PC-9 (cell line): ENCODE measurements around the gene AFG3L2. TPM values are rescaled to one million over a fixed set of nuclear protein-coding genes. Genes with fewer than 3 reads are reported as not detected.

Experiments
- BruUV-seq: library from RNA; stranded (reverse); fragments of 400-500 nt; replicated peaks from 2 replicates; lab custom pipeline; 2021; lab: Mats Ljungman, UMichigan
- CTCF ChIA-PET: fragments of 300-600 bp; sonication (Branson Sonifier 250); formaldehyde crosslinking; loops from one replicate; lab custom pipeline; 2022; ENCODE audit warnings: antibody characterized with exemption; lab: Charles Lee
- POLR2A ChIA-PET: fragments of 300-600 bp; sonication (Branson Sonifier 250); formaldehyde crosslinking; loops from one replicate; lab custom pipeline; 2022; ENCODE audit warnings: antibody characterized with exemption; ENCODE audit not compliant: unreplicated experiment; lab: Charles Lee
- DNase-seq, 2 experiments: peaks; one replicate each; pipeline versions ENCODE4 v3.0.0 to v3.0.0-alpha.2; 2015 to 2022; ENCODE audit warnings: mixed read lengths in 1 of 2
- H2AFZ ChIP-seq: fragments of 200-600 bp; sonication (generic); 2 replicates; pipeline ENCODE4 v1.8.1; 2017; ENCODE audit warnings: antibody characterized with exemption
- H3F3A ChIP-seq: fragments of 200-600 bp; sonication (generic); 2 replicates; pipeline ENCODE4 v1.8.1; 2017; ENCODE audit warnings: antibody characterized with exemption, mild to moderate bottlenecking, low read depth; ENCODE audit not compliant: insufficient read depth
- H3K27ac ChIP-seq: fragments of 200-600 bp; sonication (generic); 2 replicates; pipeline ENCODE4 v1.6.1; 2016; ENCODE audit warnings: mixed run types
- H3K27me3 ChIP-seq: fragments of 200-600 bp; sonication (generic); 2 replicates; pipeline ENCODE4 v1.6.1; 2016; ENCODE audit warnings: low read depth, mixed run types; ENCODE audit not compliant: insufficient read depth
- H3K36me3 ChIP-seq: fragments of 200-600 bp; sonication (generic); 2 replicates; pipeline ENCODE4 v1.6.1; 2016; ENCODE audit warnings: low read depth, mixed run types
- H3K4me1 ChIP-seq: fragments of 200-600 bp; sonication (generic); replicated peaks from 2 replicates; pipeline ENCODE4 v1.6.1; 2016; ENCODE audit warnings: mixed run types; ENCODE audit not compliant: insufficient read depth
- H3K4me2 ChIP-seq: fragments of 200-600 bp; sonication (generic); 2 replicates; pipeline ENCODE4 v1.6.1; 2017; ENCODE audit warnings: mixed run types
- H3K4me3 ChIP-seq: fragments of 200-600 bp; sonication (generic); 2 replicates; pipeline ENCODE4 v1.6.1; 2016; ENCODE audit warnings: mixed run types
- H3K79me2 ChIP-seq: fragments of 200-600 bp; sonication (generic); 2 replicates; pipeline ENCODE4 v1.6.1; 2017; ENCODE audit warnings: low read depth, mixed run types
- H3K9me2 ChIP-seq: fragments of 200-600 bp; sonication (generic); 2 replicates; pipeline ENCODE4 v1.8.1; 2017; ENCODE audit warnings: mild to moderate bottlenecking; ENCODE audit not compliant: insufficient read depth
- H3K9me3 ChIP-seq: fragments of 200-600 bp; sonication (generic); 2 replicates; pipeline ENCODE4 v1.8.1; 2016; ENCODE audit warnings: low read depth; ENCODE audit not compliant: insufficient read depth
- H4K20me1 ChIP-seq: fragments of 200-600 bp; sonication (generic); 2 replicates; pipeline ENCODE4 v1.8.1; 2017; ENCODE audit not compliant: insufficient read depth
- CTCF ChIP-seq: fragments of 200-600 bp; sonication (generic); conservative IDR thresholded peaks from 2 replicates; pipeline ENCODE4 v1.6.1; 2017; ENCODE audit warnings: mixed run types, antibody characterized with exemption, mild to moderate bottlenecking, moderate library complexity
- EZH2 ChIP-seq: fragments of 200-600 bp; sonication (generic); IDR thresholded peaks from 2 replicates; pipeline ENCODE4 v1.8.0; 2017; ENCODE audit warnings: antibody characterized with exemption, low read depth
- intact Hi-C: fragments of 100-400 bp; cut with micrococcal nuclease; formaldehyde crosslinking; loops from one replicate; pipeline ENCODE4 v1.10.0; 2022; ENCODE audit not compliant: unreplicated experiment
- total RNA-seq: library from RNA; stranded (reverse); gene quantifications from 2 replicates; pipeline ENCODE4 v1.2.3, GENCODE V29; 2021

The AFG3L2 gene
- total RNA-seq, 1 experiment from 2014 or later = 69.4 TPM

GRCh38 chr18:12373771-12374116 is 3.3 kb downstream of the AFG3L2 start:
- DNase-seq = no peak
- TF ChIP-seq EZH2 (no peak), CTCF (no peak)
- Histone ChIP-seq H3K36me3 (peaks cover 17% of the 10 kb centered on the region; the same call in 1 of the 2 replicates), H3F3A (peaks cover 19% of the 10 kb centered on the region), H4K20me1 (peaks cover 36% of the 10 kb centered on the region), H3K27me3 (no peaks in the 10 kb centered on the region), H3K9me3 (no peaks in the 10 kb centered on the region), H2AFZ (no peak overlapping the region), H3K9me2 (no peaks in the 10 kb centered on the region), H3K4me3 (no peak overlapping the region), H3K4me1 (peaks cover 40% of the 10 kb centered on the region), H3K79me2 (peaks cover 71% of the 10 kb centered on the region), H3K27ac (no peak overlapping the region), H3K4me2 (no peak overlapping the region)
- ChIA-PET POLR2A (no interaction called here), CTCF (no interaction called here)
- BruUV-seq = no TSS peak
- intact Hi-C loops = loop anchor here (10.0 kb wide), 1 partner anchor 389 kb away; the partner anchor contains the start of gene IMPA2

GRCh38 chr18:12373116-12373770 is 3.8 kb downstream of the AFG3L2 start:
- CTCF ChIA-PET = no interaction called here
- peaks cover 16% of the 10 kb centered on the region for H3F3A ChIP-seq
- no TSS peak for BruUV-seq
- H3K36me3 ChIP-seq = peaks cover 20% of the 10 kb centered on the region; the same call in 1 of the 2 replicates
- TF ChIP-seq EZH2 (no peak), CTCF (no peak)
- H3K27ac ChIP-seq = no peak overlapping the region
- H3K4me3 ChIP-seq = no peak overlapping the region
- POLR2A ChIA-PET = no interaction called here
- peaks cover 71% of the 10 kb centered on the region for H3K79me2 ChIP-seq
- no peak overlapping the region for H2AFZ ChIP-seq
- H3K27me3 ChIP-seq = no peaks in the 10 kb centered on the region
- intact Hi-C loops = loop anchor here (10.0 kb wide), 1 partner anchor 388 kb away; the partner anchor contains the start of gene IMPA2
- H3K9me3 ChIP-seq = no peaks in the 10 kb centered on the region
- H4K20me1 ChIP-seq = peaks cover 36% of the 10 kb centered on the region
- no peak overlapping the region for H3K4me2 ChIP-seq
- DNase-seq = no peak
- H3K4me1 ChIP-seq = peaks cover 40% of the 10 kb centered on the region
- no peaks in the 10 kb centered on the region for H3K9me2 ChIP-seq

- peaks cover 37% of the 10 kb centered on the region for H4K20me1 ChIP-seq
- H3K36me3 ChIP-seq = peaks cover 21% of the 10 kb centered on the region; the same call in 1 of the 2 replicates
- no peak overlapping the region for H3K27ac ChIP-seq
- no peak overlapping the region for H3K4me3 ChIP-seq
- ChIA-PET CTCF (no interaction called here), POLR2A (interaction anchor here (0.5 kb wide), 1 partner anchor 329 kb away, joined by 4 read pairs; no protein-coding TSS in a partner anchor)
- no peak overlapping the region for H3K4me2 ChIP-seq
- TF ChIP-seq EZH2 (no peak), CTCF (no peak)
- intact Hi-C loops = loop anchor here (10.0 kb wide), 1 partner anchor 388 kb away; the partner anchor contains the start of gene IMPA2
- H2AFZ ChIP-seq = no peak overlapping the region
- H3K9me3 ChIP-seq = no peaks in the 10 kb centered on the region
- peaks cover 40% of the 10 kb centered on the region for H3K4me1 ChIP-seq
- H3F3A ChIP-seq = peaks cover 9% of the 10 kb centered on the region; the same call in 1 of the 2 replicates
- no peak for DNase-seq
- no TSS peak for BruUV-seq
- no peaks in the 10 kb centered on the region for H3K9me2 ChIP-seq
- H3K27me3 ChIP-seq = no peaks in the 10 kb centered on the region
- H3K79me2 ChIP-seq = peaks cover 71% of the 10 kb centered on the region
Measured at GRCh38 chr18:12372406-12372805, 4.6 kb downstream of the AFG3L2 start.
